MCF 10A (cell line): Measurements from ENCODE around the gene TMEM187. TPM values are rescaled to one million over a fixed set of nuclear protein-coding genes. Genes with fewer than 3 reads are reported as not detected.

ENCODE experiments used
- BruUV-seq: library from RNA; stranded (reverse); fragments of 400-500 nt; replicated peaks from 2 replicates; lab custom pipeline; 2021; lab: Mats Ljungman, UMichigan
- CTCF ChIA-PET: fragments of 300-600 bp; sonication (Branson Sonifier 250); formaldehyde crosslinking; extraction: SDS; loops from one replicate; lab custom pipeline; 2021; ENCODE audit warnings: antibody characterized with exemption, inconsistent platforms; lab: Yijun Ruan, JAX
- POLR2A ChIA-PET: fragments of 300-600, 350-650 bp; sonication (Branson Sonifier 250); formaldehyde crosslinking; extraction: SDS; loops from one replicate; lab custom pipeline; 2020; ENCODE audit warnings: antibody characterized with exemption, inconsistent platforms; lab: Yijun Ruan, JAX
- DNase-seq: peaks from one replicate; pipeline ENCODE4 v3.0.0-alpha.2; 2018; ENCODE audit not compliant: unreplicated experiment
- H3K27ac Mint-ChIP-seq: one replicate; pipeline ENCODE4 v1.8.0; 2022; ENCODE audit warnings: mild to moderate bottlenecking, low read depth, mixed read lengths; ENCODE audit not compliant: unreplicated experiment
- H3K27me3 Mint-ChIP-seq: one replicate; pipeline ENCODE4 v1.8.0; 2022; ENCODE audit warnings: mixed read lengths; ENCODE audit not compliant: insufficient read depth, unreplicated experiment
- H3K36me3 Mint-ChIP-seq: one replicate; pipeline ENCODE4 v1.8.0; 2022; ENCODE audit warnings: mild to moderate bottlenecking, moderate library complexity, mixed read lengths; ENCODE audit not compliant: insufficient read depth, unreplicated experiment
- H3K4me1 Mint-ChIP-seq: one replicate; pipeline ENCODE4 v1.8.0; 2022; ENCODE audit warnings: mixed read lengths; ENCODE audit not compliant: insufficient read depth, unreplicated experiment
- H3K4me3 Mint-ChIP-seq: one replicate; pipeline ENCODE4 v1.8.0; 2022; ENCODE audit warnings: mild to moderate bottlenecking, moderate library complexity, mixed read lengths; ENCODE audit not compliant: unreplicated experiment
- H3K9me3 Mint-ChIP-seq: one replicate; pipeline ENCODE4 v1.8.0; 2022; ENCODE audit warnings: mixed read lengths; ENCODE audit not compliant: unreplicated experiment
- intact Hi-C: fragments of 100-400 bp; cut with micrococcal nuclease; formaldehyde crosslinking; loops from 2 replicates; pipeline ENCODE4 v1.14.1; 2022
- total RNA-seq: library from RNA; stranded (reverse); gene quantifications from 2 replicates; pipeline ENCODE4 v1.2.3, GENCODE V29; 2022
- TF ChIP-seq, protein P1 (sequence below): fragments of 200-600 bp; IDR thresholded peaks from one replicate; pipeline ENCODE4 v1.8.0; 2022; ENCODE audit warnings: antibody characterized with exemption, mild to moderate bottlenecking; ENCODE audit not compliant: unreplicated experiment

Gene TMEM187
- total RNA-seq, 1 experiment from 2014 or later = 9.3 TPM

DNA sequence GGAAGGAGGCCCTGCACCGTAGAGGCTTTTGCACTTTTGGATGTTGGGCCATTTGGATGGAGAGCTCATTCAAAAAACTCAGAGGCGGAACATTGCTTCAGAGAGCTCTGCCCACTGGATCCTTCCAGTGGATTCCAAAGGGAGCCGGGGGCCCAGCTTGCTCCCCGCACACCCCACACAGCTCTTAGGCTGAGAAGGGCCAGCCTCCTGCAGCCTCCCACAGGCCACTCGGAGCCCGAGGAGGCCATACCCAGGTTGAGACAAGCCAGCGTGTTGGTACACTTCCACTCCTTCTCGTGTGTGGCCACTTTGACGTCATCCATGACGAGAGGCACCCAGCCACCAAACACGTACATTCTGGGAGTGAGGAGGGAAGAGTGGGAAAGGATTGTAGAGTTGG, 11.3 kb upstream of the TMEM187 start:
- TF ChIP-seq, protein P1, sequence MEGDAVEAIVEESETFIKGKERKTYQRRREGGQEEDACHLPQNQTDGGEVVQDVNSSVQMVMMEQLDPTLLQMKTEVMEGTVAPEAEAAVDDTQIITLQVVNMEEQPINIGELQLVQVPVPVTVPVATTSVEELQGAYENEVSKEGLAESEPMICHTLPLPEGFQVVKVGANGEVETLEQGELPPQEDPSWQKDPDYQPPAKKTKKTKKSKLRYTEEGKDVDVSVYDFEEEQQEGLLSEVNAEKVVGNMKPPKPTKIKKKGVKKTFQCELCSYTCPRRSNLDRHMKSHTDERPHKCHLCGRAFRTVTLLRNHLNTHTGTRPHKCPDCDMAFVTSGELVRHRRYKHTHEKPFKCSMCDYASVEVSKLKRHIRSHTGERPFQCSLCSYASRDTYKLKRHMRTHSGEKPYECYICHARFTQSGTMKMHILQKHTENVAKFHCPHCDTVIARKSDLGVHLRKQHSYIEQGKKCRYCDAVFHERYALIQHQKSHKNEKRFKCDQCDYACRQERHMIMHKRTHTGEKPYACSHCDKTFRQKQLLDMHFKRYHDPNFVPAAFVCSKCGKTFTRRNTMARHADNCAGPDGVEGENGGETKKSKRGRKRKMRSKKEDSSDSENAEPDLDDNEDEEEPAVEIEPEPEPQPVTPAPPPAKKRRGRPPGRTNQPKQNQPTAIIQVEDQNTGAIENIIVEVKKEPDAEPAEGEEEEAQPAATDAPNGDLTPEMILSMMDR = no peak
- ChIA-PET POLR2A (no interaction called here), CTCF (interaction anchor here (1.3 to 3.2 kb wide), 2 partner anchors 11 to 14 kb away, joined by 3 to 18 read pairs; no protein-coding TSS in a partner anchor)
- Mint-ChIP-seq H3K27me3 (no peaks in the 10 kb centered on the region), H3K27ac (no peak overlapping the region), H3K4me3 (no peak overlapping the region), H3K36me3 (peaks cover 57% of the 10 kb centered on the region), H3K9me3 (no peaks in the 10 kb centered on the region), H3K4me1 (no peaks in the 10 kb centered on the region)
- no peak for DNase-seq
- BruUV-seq = no TSS peak
- intact Hi-C loops = no loop called here

DNA sequence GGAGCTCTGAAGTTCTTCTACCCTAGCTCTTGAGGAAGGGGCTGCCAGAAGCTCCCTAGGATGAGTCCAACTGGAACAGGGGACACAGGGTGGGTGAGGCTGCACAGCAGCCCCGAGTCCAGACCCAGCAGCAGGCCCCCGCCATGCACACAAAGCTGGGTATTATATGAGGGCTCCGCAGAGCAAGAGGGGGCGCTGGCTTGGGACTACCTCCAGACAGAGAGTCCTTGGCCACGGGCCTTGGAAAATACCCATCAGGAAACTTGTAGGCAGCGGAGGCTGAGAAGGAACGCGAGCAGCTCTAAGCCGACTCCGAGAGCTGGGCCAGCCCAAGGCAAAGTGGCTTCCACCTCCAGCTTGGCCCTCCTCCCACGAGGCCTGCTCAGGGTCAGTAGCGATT, 9.0 kb upstream of the TMEM187 start:
- Mint-ChIP-seq H3K4me1 (peaks cover 13% of the 10 kb centered on the region), H3K36me3 (peaks cover 42% of the 10 kb centered on the region), H3K27ac (no peak overlapping the region), H3K27me3 (no peaks in the 10 kb centered on the region), H3K4me3 (no peak overlapping the region), H3K9me3 (no peaks in the 10 kb centered on the region)
- TF ChIP-seq, protein P1 = no peak
- DNase-seq = no peak
- no TSS peak for BruUV-seq
- CTCF ChIA-PET = interaction anchor here (0.8 to 3.2 kb wide), 2 partner anchors 17 to 38 kb away, joined by 3 to 18 read pairs; partner anchors contain the start of gene ARHGAP4
- intact Hi-C loops = no loop called here
- POLR2A ChIA-PET = no interaction called here

DNA sequence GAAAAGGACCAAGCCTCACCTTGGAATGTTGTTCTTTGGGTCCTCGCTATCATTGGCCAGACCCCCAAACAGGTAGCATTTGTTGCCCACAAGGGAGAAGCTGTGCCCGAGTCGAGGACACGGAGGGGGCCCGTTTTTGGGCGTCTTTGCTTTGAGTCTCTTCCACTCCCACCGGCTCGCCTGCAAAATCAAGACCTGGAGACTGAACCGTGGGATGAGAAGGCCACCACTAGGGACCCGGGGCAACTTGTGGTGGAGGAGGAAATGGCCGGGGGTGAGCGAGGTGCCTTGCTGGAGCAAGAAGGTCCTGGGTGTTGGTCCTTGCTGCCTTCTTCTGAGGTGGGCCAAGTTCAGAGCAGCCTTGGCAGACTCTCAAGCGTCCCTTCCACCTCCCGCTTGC, 8.4 kb upstream of the TMEM187 start:
- no peak for DNase-seq
- no peak overlapping the region for H3K27ac Mint-ChIP-seq
- CTCF ChIA-PET = interaction anchor here (0.6 to 3.2 kb wide), 3 partner anchors 17 to 563 kb away, joined by 3 to 18 read pairs (median 3); partner anchors contain the start of gene RENBP
- peaks cover 41% of the 10 kb centered on the region for H3K36me3 Mint-ChIP-seq
- peaks cover 13% of the 10 kb centered on the region for H3K4me1 Mint-ChIP-seq
- no TSS peak for BruUV-seq
- H3K27me3 Mint-ChIP-seq = no peaks in the 10 kb centered on the region
- H3K4me3 Mint-ChIP-seq = no peak overlapping the region
- POLR2A ChIA-PET = no interaction called here
- no peaks in the 10 kb centered on the region for H3K9me3 Mint-ChIP-seq
- TF ChIP-seq, protein P1 = no peak
- intact Hi-C loops = no loop called here

DNA sequence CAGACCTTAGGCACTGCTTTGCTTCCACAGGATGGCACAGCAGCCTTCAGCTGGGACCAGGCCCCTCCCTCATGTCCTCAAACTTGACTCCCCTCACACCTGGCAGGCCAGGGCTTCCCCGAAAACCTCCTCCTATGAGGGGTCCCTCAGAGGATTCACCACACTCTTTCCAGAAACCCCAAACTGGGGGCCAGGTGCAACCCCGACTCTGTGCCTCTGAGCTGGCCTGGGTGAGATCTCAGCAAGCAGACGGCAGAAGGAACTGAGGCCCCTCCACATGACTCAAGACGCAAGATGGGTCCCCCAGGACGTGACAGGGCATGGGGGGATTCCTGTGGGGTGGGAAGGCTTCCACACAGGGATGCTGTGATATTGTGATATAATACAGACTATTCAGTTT, 7.1 kb upstream of the TMEM187 start:
- no TSS peak for BruUV-seq
- Mint-ChIP-seq H3K4me1 (peaks cover 19% of the 10 kb centered on the region), H3K4me3 (no peak overlapping the region), H3K36me3 (peaks cover 32% of the 10 kb centered on the region), H3K27ac (no peak overlapping the region), H3K9me3 (no peaks in the 10 kb centered on the region), H3K27me3 (no peaks in the 10 kb centered on the region)
- intact Hi-C loops = no loop called here
- no peak for DNase-seq
- CTCF ChIA-PET = interaction anchor here (5.2 kb wide), 1 partner anchor 14 kb away, joined by 50 read pairs; no protein-coding TSS in a partner anchor
- POLR2A ChIA-PET = no interaction called here
- TF ChIP-seq, protein P1 = no peak
